BE2C (cell line): ENCODE results near the gene ASCC1.

Experiments
- DNase-seq: peaks from one replicate; pipeline ENCODE4 v3.0.0-alpha.2; 2020
- H3K27me3 ChIP-seq: fragments of 250-450 bp; sonication (Bioruptor Pico); 2 replicates; pipeline ENCODE4 v1.5.1; 2020; ENCODE audit warnings: mild to moderate bottlenecking
- H3K36me3 ChIP-seq: fragments of 250-450 bp; sonication (Bioruptor Pico); 2 replicates; pipeline ENCODE4 v1.5.1; 2020; ENCODE audit warnings: mild to moderate bottlenecking
- H3K4me1 ChIP-seq: fragments of 250-450 bp; sonication (Bioruptor Pico); 2 replicates; pipeline ENCODE4 v1.5.1; 2020
- H3K4me3 ChIP-seq: 2 replicates; pipeline ENCODE4 v1.5.1; 2011; ENCODE audit warnings: low read depth, low read length
- H3K9me3 ChIP-seq: fragments of 250-450 bp; sonication (Bioruptor Pico); 2 replicates; pipeline ENCODE4 v1.5.1; 2020
- CTCF ChIP-seq: IDR thresholded peaks from 2 replicates; pipeline ENCODE4 v1.5.1; 2012; ENCODE audit warnings: mild to moderate bottlenecking, low read depth, low read length

Gene ASCC1

GRCh38 chr10:72171175-72171630 lies 44.9 kb downstream of the ASCC1 start:
- DNase-seq, result no peak
- no peak for TF ChIP-seq CTCF
- Histone ChIP-seq H3K4me1 (peaks cover 19% of the 10 kb centered on the region), H3K36me3 (no peaks in the 10 kb centered on the region; the same call in 1 of the 2 replicates), H3K27me3 (no peaks in the 10 kb centered on the region), H3K9me3 (no peaks in the 10 kb centered on the region), H3K4me3 (no peak overlapping the region)

DNA sequence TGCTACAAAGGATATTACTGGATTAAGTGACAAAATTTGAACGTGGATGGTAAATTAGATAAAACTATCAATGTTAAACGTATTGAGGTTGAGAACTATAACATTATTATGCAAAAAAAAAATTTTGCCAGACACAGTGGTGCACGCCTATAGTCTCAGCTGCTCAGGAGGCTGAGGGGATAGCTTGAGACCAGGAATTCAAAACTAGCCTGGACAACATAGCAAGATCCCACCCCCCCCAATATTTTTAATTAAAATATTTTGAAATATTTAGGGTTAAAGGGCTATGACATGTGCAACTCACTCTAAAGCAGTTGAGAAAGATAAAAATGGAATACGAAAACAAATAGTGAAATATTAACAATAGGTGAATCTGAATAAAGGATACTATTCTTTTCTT lies 45.3 kb downstream of the ASCC1 start:
- DNase-seq, result no peak
- no peaks in the 10 kb centered on the region; the same call in 1 of the 2 replicates for H3K36me3 ChIP-seq
- no peak overlapping the region for H3K4me3 ChIP-seq
- TF ChIP-seq CTCF, result no peak
- peaks cover 19% of the 10 kb centered on the region for H3K4me1 ChIP-seq
- no peaks in the 10 kb centered on the region for H3K9me3 ChIP-seq
- H3K27me3 ChIP-seq, result no peaks in the 10 kb centered on the region

- Histone ChIP-seq H3K9me3 (no peaks in the 10 kb centered on the region), H3K36me3 (no peaks in the 10 kb centered on the region; the same call in 1 of the 2 replicates), H3K4me1 (peaks cover 14% of the 10 kb centered on the region), H3K4me3 (no peak overlapping the region), H3K27me3 (no peaks in the 10 kb centered on the region)
- DNase-seq, result no peak
- TF ChIP-seq CTCF, result no peak
Measured at GRCh38 chr10:72170263-72170662, 45.8 kb downstream of the ASCC1 start.

DNA sequence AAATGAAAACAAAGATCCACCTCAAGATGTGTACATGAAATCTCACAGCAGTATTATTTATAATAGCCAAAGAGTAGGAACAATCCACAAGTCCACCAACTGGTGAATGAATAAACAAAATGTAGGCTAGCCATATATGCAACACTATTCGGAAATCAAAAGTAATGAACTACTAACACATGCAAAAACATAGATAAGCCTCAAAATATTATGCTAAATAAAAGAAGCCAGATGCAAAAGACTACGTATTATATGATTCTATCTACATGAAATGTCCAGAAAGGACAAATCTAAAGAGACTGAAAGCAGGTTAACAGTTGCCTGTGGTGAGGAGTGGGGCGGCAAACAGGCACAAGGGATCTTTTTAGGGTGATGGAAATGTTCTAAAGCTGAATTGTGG lies 49.0 kb downstream of the ASCC1 start:
- no peak for TF ChIP-seq CTCF
- H3K4me1 ChIP-seq, result no peaks in the 10 kb centered on the region
- no peak for DNase-seq
- no peaks in the 10 kb centered on the region for H3K27me3 ChIP-seq
- no peak overlapping the region for H3K4me3 ChIP-seq
- no peaks in the 10 kb centered on the region for H3K36me3 ChIP-seq
- no peaks in the 10 kb centered on the region for H3K9me3 ChIP-seq

DNA sequence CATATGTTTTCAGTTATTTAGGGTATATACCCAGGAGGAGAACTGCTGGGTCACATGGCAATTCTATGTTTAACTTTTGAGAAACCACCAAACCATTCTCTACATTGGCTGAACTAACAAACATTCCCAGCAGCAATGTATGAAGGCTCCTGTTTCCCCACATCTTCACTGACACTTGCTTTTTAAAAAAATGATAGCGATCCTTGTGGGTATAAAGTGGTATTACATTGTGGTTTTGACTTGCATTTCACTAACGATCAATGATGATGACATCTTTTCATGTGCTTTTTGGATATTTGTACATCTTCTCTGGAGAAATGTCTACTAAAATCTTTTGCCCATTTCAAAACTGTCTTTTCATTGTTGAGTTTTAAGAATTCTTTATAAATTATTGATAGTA lies 51.5 kb downstream of the ASCC1 start:
- 0 out of 2 replicates have a peak, but pooled peaks cover 4% of the 10 kb centered on the region for H3K36me3 ChIP-seq
- DNase-seq, result no peak

More for the DNA sequence above, 51.5 kb downstream of the ASCC1 start:
- peak; percentile 38 for TF ChIP-seq CTCF
- H3K27me3 ChIP-seq, result no peaks in the 10 kb centered on the region
- no peak overlapping the region for H3K4me3 ChIP-seq
- H3K4me1 ChIP-seq, result no peaks in the 10 kb centered on the region
- no peaks in the 10 kb centered on the region for H3K9me3 ChIP-seq
